ENCODE results near the gene PLIN5.

The PLIN5 gene

DNA sequence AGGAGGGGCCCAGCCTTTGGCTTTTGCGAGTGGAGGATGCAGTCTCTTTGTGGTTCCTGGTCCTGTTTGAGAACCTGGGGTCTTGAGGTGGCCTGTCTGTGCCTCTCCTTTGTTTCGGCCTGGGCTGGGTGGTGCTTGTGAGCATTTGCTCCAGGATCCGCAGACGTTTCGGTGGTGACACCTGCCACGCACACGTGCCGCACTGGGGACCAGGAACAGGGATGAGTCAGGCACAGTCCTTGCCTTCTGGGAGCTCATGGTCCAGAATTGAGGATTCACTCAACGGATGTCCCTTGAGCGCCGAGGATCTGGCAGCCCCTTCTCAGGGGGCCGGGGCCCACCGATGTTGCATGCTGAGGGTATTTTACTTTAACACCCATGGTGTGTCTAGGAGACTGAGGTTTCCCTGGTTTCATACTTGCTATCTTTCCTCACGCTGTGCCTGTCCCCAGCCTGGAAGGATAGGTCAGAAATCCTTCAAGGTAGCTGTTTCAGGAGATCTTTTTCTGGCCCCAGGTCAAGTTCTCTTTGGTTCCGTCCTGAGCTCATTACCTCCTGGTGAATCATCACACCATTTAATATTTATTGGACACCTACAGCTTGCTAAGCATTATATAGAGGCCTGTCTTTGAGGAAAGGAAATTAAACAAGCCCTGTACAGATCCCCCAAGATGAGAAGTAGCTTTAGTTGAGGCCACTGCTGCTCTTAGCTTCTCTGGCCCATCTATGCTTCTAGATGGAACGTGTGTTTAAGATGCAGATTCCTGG lies 57.8 kb downstream of the PLIN5 start:
- DNase-seq = no peak

DNA sequence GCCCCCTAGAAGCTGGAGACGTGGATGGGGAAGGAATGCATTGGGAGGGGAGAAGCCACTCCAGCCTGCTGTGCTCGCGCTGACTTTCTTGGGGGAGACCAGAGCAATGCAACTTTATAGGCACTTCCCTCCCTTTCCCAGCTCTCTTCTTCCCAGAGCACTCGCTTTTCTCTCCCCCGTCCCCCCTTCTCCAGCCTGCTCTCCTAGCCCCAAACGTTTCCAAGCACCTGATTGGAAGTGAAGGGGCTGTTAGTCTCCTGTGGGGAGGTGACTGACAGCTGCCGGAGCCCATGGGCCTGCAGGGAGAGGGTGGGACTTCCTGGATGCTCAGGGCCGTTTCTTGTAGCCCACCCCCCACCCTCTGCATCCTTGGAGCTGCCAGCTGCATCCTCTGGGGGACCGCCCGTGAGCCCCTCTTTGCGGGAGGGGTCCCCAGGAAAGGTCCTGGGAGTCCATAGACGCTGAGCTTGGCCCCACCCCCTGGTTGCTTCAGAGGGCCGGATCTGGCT lies 60.5 kb downstream of the PLIN5 start:
- DNase-seq = no peak

DNA sequence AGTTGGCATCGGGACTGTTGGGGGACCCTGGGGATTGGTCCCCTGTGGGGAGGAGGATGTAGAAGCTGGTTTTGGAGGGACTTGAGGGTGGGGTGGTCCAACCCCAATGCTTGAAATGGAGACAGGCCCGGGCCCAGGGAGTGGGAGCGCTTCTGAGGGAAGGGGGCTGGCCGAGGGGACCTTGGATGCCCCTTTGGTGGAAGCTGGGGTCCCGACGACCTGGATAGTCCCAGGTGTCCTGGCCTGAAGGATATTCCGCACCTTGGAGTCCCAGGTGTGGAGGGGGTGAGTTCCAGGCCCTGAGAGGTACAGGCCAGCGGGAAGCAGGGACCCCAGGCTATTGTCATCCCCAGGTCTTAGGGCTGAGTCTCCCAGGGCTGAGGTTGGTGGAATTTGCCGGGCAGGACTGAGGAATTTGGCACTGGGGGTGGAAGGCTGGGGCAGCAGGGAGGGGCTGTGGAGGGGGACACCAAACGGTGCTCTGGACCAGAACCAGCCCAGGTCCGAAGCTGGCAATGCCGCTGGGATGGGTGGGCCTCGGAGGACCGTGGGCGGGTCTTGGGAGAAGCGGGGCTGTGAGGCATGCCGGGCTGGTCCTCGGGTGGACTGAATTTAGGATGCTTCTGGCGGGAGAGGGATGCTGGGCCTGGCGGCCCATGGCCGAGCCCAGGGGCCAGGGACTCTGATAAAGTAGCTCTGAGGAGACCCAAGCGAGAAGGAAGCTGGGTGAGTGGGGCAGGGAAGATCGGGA lies 61.1 kb downstream of the PLIN5 start:
- no peak for DNase-seq

DNA sequence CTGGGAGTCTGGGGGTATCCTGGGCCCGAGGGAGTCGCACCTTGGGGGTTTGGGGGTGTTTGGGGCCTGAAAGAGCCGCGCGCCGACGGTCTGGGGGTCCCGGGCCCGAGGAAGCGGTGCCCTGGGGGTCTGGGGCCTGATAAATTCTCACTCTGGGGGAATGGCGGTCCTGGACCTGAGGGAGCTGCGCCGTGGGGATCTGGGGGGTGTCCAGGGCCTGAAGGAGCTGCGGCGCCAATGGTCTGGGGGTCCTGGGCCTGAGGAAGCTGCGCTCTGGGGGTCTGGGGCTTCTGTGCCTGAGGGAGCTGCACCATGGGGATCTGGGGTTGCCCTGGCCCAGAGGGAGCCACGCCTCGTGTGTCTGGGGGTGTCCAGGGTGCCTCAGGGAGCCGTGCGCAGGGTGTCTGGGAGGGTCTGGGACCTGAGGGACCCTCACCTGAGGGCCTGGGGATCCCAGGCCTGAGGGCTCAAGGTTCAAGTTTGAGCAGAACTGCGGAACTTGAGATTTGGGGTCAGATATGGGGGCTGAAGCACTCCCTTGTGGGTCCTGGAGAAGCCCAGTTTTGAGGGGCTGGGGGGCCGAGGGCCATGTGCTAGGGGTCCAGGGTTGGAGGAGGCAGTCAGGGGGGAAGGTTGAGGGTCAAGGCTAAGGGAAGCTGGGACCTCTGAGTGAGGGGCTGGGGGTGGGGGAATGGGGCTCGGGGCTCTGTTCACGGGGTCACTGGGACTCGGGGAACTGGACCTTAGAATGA lies 61.8 kb downstream of the PLIN5 start:
- DNase-seq = no peak
